Astrocyte of the spinal cord (primary cell): ENCODE data around the gene SND1.

ENCODE experiments used
- DNase-seq: peaks from one replicate; pipeline ENCODE4 v3.0.0; 2011; ENCODE audit warnings: low read depth, low spot score
- H3K4me3 ChIP-seq: 2 replicates; pipeline ENCODE4 v1.5.1; 2011; ENCODE audit warnings: low read depth, mild to moderate bottlenecking, low read length, moderate library complexity
- CTCF ChIP-seq: IDR thresholded peaks from 2 replicates; pipeline ENCODE4 v1.5.1; 2012; ENCODE audit warnings: low read depth, mild to moderate bottlenecking, low read length, inconsistent platforms
- in situ Hi-C: cut with HindIII; loops from 2 replicates; pipeline ENCODE4 v1.10.0; 2017; ENCODE audit warnings: low sequenced_read_pairs

The SND1 gene

GRCh38 chr7:127650847-127651555, 993 bp upstream of the SND1 start:
- H3K4me3 ChIP-seq = peak overlapping the region; percentile 79
- in situ Hi-C loops = no loop called here
- DNase-seq = no peak
- TF ChIP-seq CTCF = no peak

DNA sequence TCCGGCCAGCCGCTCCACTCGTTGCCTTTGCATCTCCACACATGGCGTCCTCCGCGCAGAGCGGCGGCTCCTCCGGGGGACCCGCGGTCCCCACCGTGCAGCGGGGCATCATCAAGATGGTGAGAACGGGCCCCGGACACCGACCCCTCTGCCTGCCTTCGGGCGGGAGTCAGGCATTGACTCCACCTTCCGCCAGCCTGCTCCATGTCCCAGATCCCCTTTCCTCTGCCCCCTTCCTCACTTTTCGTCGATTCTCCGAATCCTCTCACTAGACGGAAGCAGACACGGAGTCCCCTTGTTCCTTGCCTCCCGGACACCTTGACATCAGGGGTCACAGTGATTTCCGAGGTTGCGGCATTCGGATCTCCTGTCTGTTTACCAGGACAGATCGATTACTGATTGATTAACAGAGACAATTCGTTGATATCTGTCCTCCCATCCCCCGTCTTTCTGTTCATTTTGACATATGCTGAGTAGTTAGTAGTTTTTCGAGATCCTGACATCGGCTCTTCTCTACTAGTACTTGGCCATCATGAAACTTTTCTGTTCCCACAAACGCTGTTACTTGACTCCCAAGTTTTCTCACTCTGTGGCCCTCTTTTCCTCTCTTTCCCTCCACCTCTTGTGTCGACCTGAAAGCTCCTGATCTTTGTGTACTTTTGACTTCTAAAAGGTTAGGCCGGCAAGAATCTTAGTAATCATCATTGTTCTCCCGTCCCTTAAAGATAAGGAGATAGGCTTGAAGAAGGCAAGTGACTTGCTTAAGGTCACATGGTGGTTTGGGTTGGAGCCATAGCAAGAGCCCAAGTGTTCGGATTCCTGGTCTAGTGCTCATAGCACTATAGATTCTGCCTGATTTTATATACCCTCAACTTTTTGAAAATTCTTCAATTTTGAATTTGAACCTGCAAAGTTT, 597 bp downstream of the SND1 start:
- in situ Hi-C loops = no loop called here
- peak; percentile 29 for DNase-seq
- TF ChIP-seq CTCF = no peak
- peak overlapping the region; percentile 79 for H3K4me3 ChIP-seq

- in situ Hi-C loops = no loop called here
- peak overlapping the region; percentile 79 for H3K4me3 ChIP-seq
- DNase-seq = no peak
- no peak for TF ChIP-seq CTCF
Observed at GRCh38 chr7:127653396-127653795, 1.4 kb downstream of the SND1 start.

- no peak overlapping the region for H3K4me3 ChIP-seq
- DNase-seq = no peak
- in situ Hi-C loops = no loop called here
- no peak for TF ChIP-seq CTCF
Observed at GRCh38 chr7:127654404-127655394, 2.7 kb downstream of the SND1 start.

DNA sequence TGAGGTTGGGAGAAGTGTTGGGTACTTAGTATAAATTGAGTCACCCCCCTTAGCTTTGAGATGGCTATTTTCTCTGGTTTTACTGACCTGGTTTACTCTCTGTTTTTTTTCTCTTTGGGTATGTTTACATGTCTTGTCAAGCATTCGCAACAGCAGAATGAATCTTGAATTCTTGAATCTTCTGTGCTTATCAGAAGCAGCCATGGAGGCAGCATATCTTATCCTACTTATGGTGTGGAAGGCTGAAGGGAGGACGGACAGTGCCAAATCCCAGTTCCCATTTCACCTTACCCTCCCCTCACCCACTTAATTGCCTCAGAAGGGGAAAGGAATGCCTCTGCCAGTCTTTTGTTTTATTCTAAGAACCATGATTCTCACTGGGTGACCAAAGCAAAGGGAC, 3.7 kb downstream of the SND1 start:
- in situ Hi-C loops = no loop called here
- no peak for TF ChIP-seq CTCF
- no peak overlapping the region for H3K4me3 ChIP-seq
- no peak for DNase-seq

DNA sequence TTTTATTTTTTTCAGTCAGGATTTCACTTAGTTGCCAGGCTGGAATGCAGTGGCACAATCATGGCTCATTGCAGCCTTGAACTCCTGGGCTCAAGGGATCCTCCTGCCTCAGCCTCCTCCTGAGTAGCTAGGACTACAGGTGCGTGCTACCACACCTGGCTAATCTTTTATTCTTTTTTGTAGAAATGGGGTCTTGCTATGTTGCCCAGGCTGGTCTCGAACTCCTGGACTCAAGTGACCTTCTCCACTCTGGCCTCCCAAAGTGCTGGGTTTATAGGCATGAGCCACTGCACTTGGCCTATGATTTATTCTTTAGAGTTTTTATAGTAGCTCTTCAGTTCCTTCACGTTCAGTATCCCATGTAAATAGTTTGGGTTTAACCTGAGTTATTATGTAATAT, 5.5 kb downstream of the SND1 start:
- no peak for DNase-seq
- in situ Hi-C loops = no loop called here
- H3K4me3 ChIP-seq = no peak overlapping the region
- no peak for TF ChIP-seq CTCF
